HEK293 (cell line): ENCODE measurements around the gene CLDN7.
A peak's percentile ranks its signal among the peaks of the same experiment; 100 is the strongest.

ENCODE experiments used
- BCL11B ChIP-seq: fragments of 450-650 bp; formaldehyde crosslinking; IDR thresholded peaks from 2 replicates; pipeline ENCODE4 v1.5.1; 2016; ENCODE audit warnings: low read depth, missing biosample characterization, missing genetic modification characterization
- GLI2 ChIP-seq: fragments of 450-650 bp; formaldehyde crosslinking; IDR thresholded peaks from 2 replicates; pipeline ENCODE4; 2017; ENCODE audit warnings: missing biosample characterization, missing genetic modification characterization, low read depth, borderline replicate concordance
- GLIS1 ChIP-seq: fragments of 450-650 bp; formaldehyde crosslinking; IDR thresholded peaks from 2 replicates; pipeline ENCODE4 v1.5.1; 2016; ENCODE audit warnings: missing biosample characterization, missing genetic modification characterization
- KLF7 ChIP-seq: fragments of 450-650 bp; formaldehyde crosslinking; IDR thresholded peaks from 2 replicates; pipeline ENCODE4 v1.5.1; 2016; ENCODE audit warnings: missing biosample characterization, missing genetic modification characterization, borderline replicate concordance
- KLF9 ChIP-seq: fragments of 450-650 bp; formaldehyde crosslinking; IDR thresholded peaks from 2 replicates; pipeline ENCODE4 v1.5.1; 2016; ENCODE audit warnings: missing biosample characterization, missing genetic modification characterization, low read depth
- PBX3 ChIP-seq: sonication (generic); formaldehyde crosslinking; IDR thresholded peaks from 2 replicates; pipeline ENCODE4 v1.8.1; 2022; ENCODE audit warnings: mild to moderate bottlenecking, moderate library complexity, missing genetic modification reagents
- PRDM1 ChIP-seq: fragments of 450-650 bp; formaldehyde crosslinking; IDR thresholded peaks from 2 replicates; pipeline ENCODE4; 2016; ENCODE audit warnings: missing biosample characterization, missing genetic modification characterization
- SP3 ChIP-seq: fragments of 450-650 bp; formaldehyde crosslinking; IDR thresholded peaks from 2 replicates; pipeline ENCODE4 v1.5.1; 2016; ENCODE audit warnings: missing biosample characterization, missing genetic modification characterization
- SP7 ChIP-seq: fragments of 450-650 bp; formaldehyde crosslinking; IDR thresholded peaks from 2 replicates; pipeline ENCODE4 v1.5.1; 2016; ENCODE audit warnings: missing biosample characterization, missing genetic modification characterization
- YY2 ChIP-seq: fragments of 450-650 bp; formaldehyde crosslinking; IDR thresholded peaks from 2 replicates; pipeline ENCODE4 v1.5.1; 2016; ENCODE audit warnings: missing biosample characterization, missing genetic modification characterization
- ZBTB1 ChIP-seq: fragments of 450-650 bp; formaldehyde crosslinking; IDR thresholded peaks from 2 replicates; pipeline ENCODE4 v1.5.1; 2016; ENCODE audit warnings: missing biosample characterization, missing genetic modification characterization
- ZBTB10 ChIP-seq: fragments of 450-650 bp; formaldehyde crosslinking; IDR thresholded peaks from 2 replicates; pipeline ENCODE4 v1.5.1; 2016; ENCODE audit warnings: missing biosample characterization, missing genetic modification characterization
- ZBTB20 ChIP-seq: fragments of 450-650 bp; formaldehyde crosslinking; IDR thresholded peaks from 2 replicates; pipeline ENCODE4 v1.5.1; 2016; ENCODE audit warnings: missing biosample characterization, missing genetic modification characterization
- ZBTB48 ChIP-seq: fragments of 450-650 bp; formaldehyde crosslinking; IDR thresholded peaks from 2 replicates; pipeline ENCODE4 v1.5.1; 2016; ENCODE audit warnings: missing biosample characterization, missing genetic modification characterization
- ZFP3 ChIP-seq: fragments of 450-650 bp; formaldehyde crosslinking; IDR thresholded peaks from 2 replicates; pipeline ENCODE4 v1.5.1; 2016; ENCODE audit warnings: low read depth, missing biosample characterization, missing genetic modification characterization
- ZFP41 ChIP-seq: fragments of 450-650 bp; formaldehyde crosslinking; IDR thresholded peaks from 2 replicates; pipeline ENCODE4 v1.5.1; 2016; ENCODE audit warnings: missing biosample characterization, missing genetic modification characterization, borderline replicate concordance
- ZNF138 ChIP-seq: fragments of 450-650 bp; formaldehyde crosslinking; IDR thresholded peaks from 2 replicates; pipeline ENCODE4 v1.5.1; 2016; ENCODE audit warnings: missing biosample characterization, missing genetic modification characterization, borderline replicate concordance
- ZNF155 ChIP-seq: fragments of 450-650 bp; formaldehyde crosslinking; IDR thresholded peaks from 2 replicates; pipeline ENCODE4 v1.5.1; 2016; ENCODE audit warnings: missing biosample characterization, missing genetic modification characterization
- ZNF16 ChIP-seq: fragments of 450-650 bp; formaldehyde crosslinking; IDR thresholded peaks from 2 replicates; pipeline ENCODE4 v1.5.1; 2016; ENCODE audit warnings: low read depth, missing biosample characterization, missing genetic modification characterization
- ZNF202 ChIP-seq: fragments of 450-650 bp; formaldehyde crosslinking; IDR thresholded peaks from 2 replicates; pipeline ENCODE4 v1.5.1; 2016; ENCODE audit warnings: missing biosample characterization, missing genetic modification characterization, borderline replicate concordance
- ZNF423 ChIP-seq: fragments of 450-650 bp; formaldehyde crosslinking; IDR thresholded peaks from 2 replicates; pipeline ENCODE4 v1.5.1; 2016; ENCODE audit warnings: missing biosample characterization, missing genetic modification characterization
- ZNF48 ChIP-seq: fragments of 450-650 bp; formaldehyde crosslinking; IDR thresholded peaks from 2 replicates; pipeline ENCODE4 v1.5.1; 2016; ENCODE audit warnings: missing biosample characterization, missing genetic modification characterization
- ZNF544 ChIP-seq: fragments of 450-650 bp; formaldehyde crosslinking; IDR thresholded peaks from 2 replicates; pipeline ENCODE4 v1.5.0; 2017; ENCODE audit warnings: missing biosample characterization, missing genetic modification characterization
- ZNF558 ChIP-seq: fragments of 450-650 bp; formaldehyde crosslinking; IDR thresholded peaks from 2 replicates; pipeline ENCODE4 v1.5.1; 2016; ENCODE audit warnings: missing biosample characterization, missing genetic modification characterization
- ZNF639 ChIP-seq: fragments of 450-650 bp; formaldehyde crosslinking; IDR thresholded peaks from 2 replicates; pipeline ENCODE4 v1.5.1; 2016; ENCODE audit warnings: missing biosample characterization, missing genetic modification characterization
- ZNF747 ChIP-seq: fragments of 450-650 bp; formaldehyde crosslinking; IDR thresholded peaks from 2 replicates; pipeline ENCODE4 v1.5.1; 2016; ENCODE audit warnings: missing biosample characterization, missing genetic modification characterization
- ZNF76 ChIP-seq: fragments of 450-650 bp; formaldehyde crosslinking; IDR thresholded peaks from 2 replicates; pipeline ENCODE4; 2016; ENCODE audit warnings: low read depth, missing biosample characterization, missing genetic modification characterization, borderline replicate concordance
- ZNF776 ChIP-seq: fragments of 450-650 bp; formaldehyde crosslinking; IDR thresholded peaks from 2 replicates; pipeline ENCODE4 v1.5.0; 2017; ENCODE audit warnings: missing biosample characterization, missing genetic modification characterization, borderline replicate concordance
- TF ChIP-seq, protein P1 (sequence below): fragments of 450-650 bp; formaldehyde crosslinking; IDR thresholded peaks from 2 replicates; pipeline ENCODE4 v1.5.1; 2017; ENCODE audit warnings: missing biosample characterization, missing genetic modification characterization
- TF ChIP-seq, protein P2 (sequence below): fragments of 450-650 bp; formaldehyde crosslinking; IDR thresholded peaks from 2 replicates; pipeline ENCODE4 v1.5.1; 2016; ENCODE audit warnings: missing biosample characterization, missing genetic modification characterization
- TF ChIP-seq, protein P3 (sequence below): IDR thresholded peaks from 2 replicates; pipeline ENCODE4 v1.6.1; 2011; ENCODE audit warnings: mild to moderate bottlenecking, low read depth, low read length, borderline replicate concordance

CLDN7 gene

DNA sequence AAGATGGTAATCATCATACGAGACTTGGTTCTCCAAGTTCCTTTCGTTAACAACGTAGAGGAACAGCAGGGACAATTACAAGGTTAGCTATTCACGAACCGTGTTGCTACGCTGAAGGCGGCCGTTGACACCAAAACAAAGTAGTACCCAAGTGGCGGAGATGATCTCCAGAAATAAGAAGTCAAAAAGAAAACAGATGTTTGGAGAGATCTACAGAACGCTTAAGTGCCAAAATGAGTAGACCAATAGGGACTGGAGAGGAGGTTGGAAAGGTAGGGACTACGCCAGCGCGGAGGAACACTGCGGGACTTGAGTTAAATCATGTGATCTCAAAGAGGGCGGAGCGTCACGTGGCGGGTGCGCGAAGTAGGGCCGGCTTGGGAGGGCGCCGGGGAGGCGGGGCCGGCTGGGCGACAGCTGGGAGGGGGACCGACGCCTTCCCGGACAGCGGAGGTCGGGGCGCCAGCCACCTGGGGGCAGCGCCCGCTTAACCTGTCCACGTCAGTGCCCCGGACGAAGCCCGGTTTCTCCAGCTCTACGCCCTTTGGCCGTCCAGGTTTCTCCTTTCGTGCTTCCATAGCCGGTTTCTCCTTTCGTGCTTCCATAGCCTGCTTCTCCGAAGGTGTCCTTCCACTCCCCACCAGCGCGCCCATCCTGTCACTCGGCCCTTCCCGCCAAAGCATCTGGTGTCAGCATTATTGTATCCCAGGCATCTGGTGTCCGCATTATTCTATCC is 19.4 kb downstream of the CLDN7 start (continued):
- TF ChIP-seq ZBTB1 (tag by site-specific recombination) (peak; percentile 50; the same call in 1 of the 2 replicates), PRDM1 (0 out of 2 replicates have a peak, but pooled peaks have one; percentile 24), BCL11B (tag by site-specific recombination) (0 out of 2 replicates have a peak, but pooled peaks have one; percentile 17), ZNF138 (tag by site-specific recombination) (no peak), ZNF155 (tag by site-specific recombination) (no peak), ZNF639 (tag by site-specific recombination) (peak; percentile 98), GLIS1 (tag by site-specific recombination) (peak; percentile 84), ZNF16 (tag by site-specific recombination) (no peak), ZBTB48 (tag by site-specific recombination) (peak; percentile 74), GLI2 (tag by site-specific recombination) (peak; percentile 43; the same call in 1 of the 2 replicates), ZNF48 (no peak), ZNF544 (tag by site-specific recombination) (no peak), ZBTB10 (tag by site-specific recombination) (peak; percentile 88), ZNF558 (tag by site-specific recombination) (no peak), ZNF202 (tag by site-specific recombination) (no peak), KLF7 (tag by site-specific recombination) (peak; percentile 98), ZNF747 (tag by site-specific recombination) (no peak), ZBTB20 (tag by site-specific recombination) (peak; percentile 54), ZNF76 (tag by site-specific recombination) (peak; percentile 83), ZFP41 (tag by site-specific recombination) (no peak), PBX3 (CRISPR knock-in tag) (no peak), SP3 (tag by site-specific recombination) (peak; percentile 99), YY2 (peak; percentile 86), ZNF776 (tag by site-specific recombination) (no peak), ZNF423 (tag by site-specific recombination) (peak; percentile 70; the same call in 1 of the 2 replicates), ZFP3 (tag by site-specific recombination) (no peak), SP7 (tag by site-specific recombination) (peak; percentile 98), KLF9 (tag by site-specific recombination) (peak; percentile 99)
- TF ChIP-seq, protein P1, sequence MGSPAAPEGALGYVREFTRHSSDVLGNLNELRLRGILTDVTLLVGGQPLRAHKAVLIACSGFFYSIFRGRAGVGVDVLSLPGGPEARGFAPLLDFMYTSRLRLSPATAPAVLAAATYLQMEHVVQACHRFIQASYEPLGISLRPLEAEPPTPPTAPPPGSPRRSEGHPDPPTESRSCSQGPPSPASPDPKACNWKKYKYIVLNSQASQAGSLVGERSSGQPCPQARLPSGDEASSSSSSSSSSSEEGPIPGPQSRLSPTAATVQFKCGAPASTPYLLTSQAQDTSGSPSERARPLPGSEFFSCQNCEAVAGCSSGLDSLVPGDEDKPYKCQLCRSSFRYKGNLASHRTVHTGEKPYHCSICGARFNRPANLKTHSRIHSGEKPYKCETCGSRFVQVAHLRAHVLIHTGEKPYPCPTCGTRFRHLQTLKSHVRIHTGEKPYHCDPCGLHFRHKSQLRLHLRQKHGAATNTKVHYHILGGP (tag by site-specific recombination) = no peak
- TF ChIP-seq, protein P2, sequence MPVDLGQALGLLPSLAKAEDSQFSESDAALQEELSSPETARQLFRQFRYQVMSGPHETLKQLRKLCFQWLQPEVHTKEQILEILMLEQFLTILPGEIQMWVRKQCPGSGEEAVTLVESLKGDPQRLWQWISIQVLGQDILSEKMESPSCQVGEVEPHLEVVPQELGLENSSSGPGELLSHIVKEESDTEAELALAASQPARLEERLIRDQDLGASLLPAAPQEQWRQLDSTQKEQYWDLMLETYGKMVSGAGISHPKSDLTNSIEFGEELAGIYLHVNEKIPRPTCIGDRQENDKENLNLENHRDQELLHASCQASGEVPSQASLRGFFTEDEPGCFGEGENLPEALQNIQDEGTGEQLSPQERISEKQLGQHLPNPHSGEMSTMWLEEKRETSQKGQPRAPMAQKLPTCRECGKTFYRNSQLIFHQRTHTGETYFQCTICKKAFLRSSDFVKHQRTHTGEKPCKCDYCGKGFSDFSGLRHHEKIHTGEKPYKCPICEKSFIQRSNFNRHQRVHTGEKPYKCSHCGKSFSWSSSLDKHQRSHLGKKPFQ (tag by site-specific recombination) = peak; percentile 55; the same call in 1 of the 2 replicates
- TF ChIP-seq, protein P3, sequence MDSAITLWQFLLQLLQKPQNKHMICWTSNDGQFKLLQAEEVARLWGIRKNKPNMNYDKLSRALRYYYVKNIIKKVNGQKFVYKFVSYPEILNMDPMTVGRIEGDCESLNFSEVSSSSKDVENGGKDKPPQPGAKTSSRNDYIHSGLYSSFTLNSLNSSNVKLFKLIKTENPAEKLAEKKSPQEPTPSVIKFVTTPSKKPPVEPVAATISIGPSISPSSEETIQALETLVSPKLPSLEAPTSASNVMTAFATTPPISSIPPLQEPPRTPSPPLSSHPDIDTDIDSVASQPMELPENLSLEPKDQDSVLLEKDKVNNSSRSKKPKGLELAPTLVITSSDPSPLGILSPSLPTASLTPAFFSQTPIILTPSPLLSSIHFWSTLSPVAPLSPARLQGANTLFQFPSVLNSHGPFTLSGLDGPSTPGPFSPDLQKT = no peak
